Measurements from ENCODE around the gene LRP10.

GRCh38 chr14:22845103-22845394 lies 26.5 kb upstream of the LRP10 start:
- no peak for TF ChIP-seq REST (IDR thresholded peaks at IDR 0.05; ENCODE audit: low read depth)
- TF ChIP-seq TAF1 (IDR thresholded peaks at IDR 0.05; ENCODE audit: low read depth), result no peak
- no peak for TF ChIP-seq YY1 (IDR thresholded peaks at IDR 0.05; ENCODE audit: low read depth)
- TF ChIP-seq CEBPB (IDR thresholded peaks at IDR 0.05), result no peak
- no peak for TF ChIP-seq ZBTB7A (IDR thresholded peaks at IDR 0.05; ENCODE audit: low read depth)
- no peak for TF ChIP-seq TCF12 (IDR thresholded peaks at IDR 0.05; ENCODE audit: low read depth)
- TF ChIP-seq USF1 (IDR thresholded peaks at IDR 0.05), result no peak
- TF ChIP-seq EP300 (IDR thresholded peaks at IDR 0.05; ENCODE audit: borderline replicate concordance), result no peak
- TF ChIP-seq RAD21 (IDR thresholded peaks at IDR 0.05; ENCODE audit: low read depth), result no peak
- no peak for TF ChIP-seq TEAD4 (IDR thresholded peaks at IDR 0.05)
- TF ChIP-seq CREB1 (IDR thresholded peaks at IDR 0.05; ENCODE audit: low read depth), result no peak
